Activated CD4-positive, alpha-beta T cell treated with anti-CD3 and anti-CD28 coated beads for 4 hours (primary cell): Measurements from ENCODE around the gene CDC73.
"Not testable (repeated sequence)": the region's sequence is repeated elsewhere in the genome, so short reads cannot be mapped to it uniquely, and the experiment has no call there.

Source experiments
- DNase-seq, 2 donors: peaks; one replicate each; pipeline ENCODE4 v3.0.0-alpha.2; 2020

The CDC73 gene

GRCh38 chr1:193114485-193115095 is 7.2 kb upstream of the CDC73 start:
- no peak for DNase-seq

- DNase-seq: no peak
Observed at GRCh38 chr1:193115629-193116227, 6.1 kb upstream of the CDC73 start.

GRCh38 chr1:193117167-193117566 is 4.7 kb upstream of the CDC73 start:
- not testable (repeated sequence) for DNase-seq

GRCh38 chr1:193118194-193118593 is 3.6 kb upstream of the CDC73 start:
- no peak for DNase-seq

- DNase-seq: no peak
Observed at GRCh38 chr1:193118803-193119730, 2.8 kb upstream of the CDC73 start.

- no peak for DNase-seq
Observed at GRCh38 chr1:193120604-193121166, 1.1 kb upstream of the CDC73 start.

- DNase-seq: no peak
Observed at GRCh38 chr1:193123751-193124150, 1.9 kb downstream of the CDC73 start.

- DNase-seq: no peak
Observed at GRCh38 chr1:193125369-193125768, 3.5 kb downstream of the CDC73 start.

- no peak for DNase-seq
Observed at GRCh38 chr1:193131266-193131860, 9.5 kb downstream of the CDC73 start.

- no peak for DNase-seq
Observed at GRCh38 chr1:193140254-193140653, 18.4 kb downstream of the CDC73 start.

- no peak for DNase-seq
Observed at GRCh38 chr1:193141804-193142203, 20.0 kb downstream of the CDC73 start.

GRCh38 chr1:193142409-193142808 is 20.6 kb downstream of the CDC73 start:
- DNase-seq: no peak

GRCh38 chr1:193143285-193143684 is 21.5 kb downstream of the CDC73 start:
- DNase-seq: no peak

GRCh38 chr1:193144361-193144938 is 22.6 kb downstream of the CDC73 start:
- no peak for DNase-seq

- no peak for DNase-seq
Observed at GRCh38 chr1:193144999-193145398, 23.2 kb downstream of the CDC73 start.

- DNase-seq: no peak
Observed at GRCh38 chr1:193156117-193156821, 34.4 kb downstream of the CDC73 start.

- no peak for DNase-seq
Observed at GRCh38 chr1:193156822-193157142, 35.0 kb downstream of the CDC73 start.

- no peak for DNase-seq
Observed at GRCh38 chr1:193157360-193157759, 35.5 kb downstream of the CDC73 start.

- DNase-seq: no peak
Observed at GRCh38 chr1:193176113-193176512, 54.3 kb downstream of the CDC73 start.

- no peak for DNase-seq
Observed at GRCh38 chr1:193176788-193177187, 55.0 kb downstream of the CDC73 start.

- DNase-seq: no peak
Observed at GRCh38 chr1:193179094-193179493, 57.3 kb downstream of the CDC73 start.

- DNase-seq: no peak
Observed at GRCh38 chr1:193181536-193181935, 59.7 kb downstream of the CDC73 start.
